HG03103 (cell line): ENCODE results near the gene PPP1R37.
"Not testable (repeated sequence)": the region's sequence is repeated elsewhere in the genome, so short reads cannot be mapped to it uniquely, and the experiment has no call there.

Source experiments
- ATAC-seq: cut with Tn5 transposase; IDR thresholded peaks from one replicate; pipeline ENCODE4 v1.9.1; 2021; ENCODE audit warnings: low read depth; ENCODE audit not compliant: unreplicated experiment

Gene PPP1R37

DNA sequence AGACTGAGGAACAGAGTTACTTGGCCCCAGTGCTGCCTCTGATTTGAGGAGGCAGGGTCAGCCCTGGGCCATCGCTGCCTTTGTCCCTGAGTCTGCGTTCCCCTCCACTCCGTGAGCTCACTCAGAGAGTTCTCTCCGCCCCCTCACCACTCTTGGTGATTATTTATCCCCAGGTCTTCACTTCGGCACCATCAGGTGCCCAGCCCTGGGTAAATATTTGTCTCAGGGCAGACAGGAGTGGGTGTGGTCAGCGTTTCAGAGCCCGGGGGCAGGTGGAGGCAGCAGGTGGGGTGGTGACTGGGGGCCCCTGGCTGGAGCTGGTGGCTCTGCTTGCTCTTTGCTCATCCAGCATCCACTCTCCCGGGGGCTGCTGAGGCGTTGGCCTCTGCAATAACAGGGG lies 20.6 kb downstream of the PPP1R37 start:
- no peak for ATAC-seq

DNA sequence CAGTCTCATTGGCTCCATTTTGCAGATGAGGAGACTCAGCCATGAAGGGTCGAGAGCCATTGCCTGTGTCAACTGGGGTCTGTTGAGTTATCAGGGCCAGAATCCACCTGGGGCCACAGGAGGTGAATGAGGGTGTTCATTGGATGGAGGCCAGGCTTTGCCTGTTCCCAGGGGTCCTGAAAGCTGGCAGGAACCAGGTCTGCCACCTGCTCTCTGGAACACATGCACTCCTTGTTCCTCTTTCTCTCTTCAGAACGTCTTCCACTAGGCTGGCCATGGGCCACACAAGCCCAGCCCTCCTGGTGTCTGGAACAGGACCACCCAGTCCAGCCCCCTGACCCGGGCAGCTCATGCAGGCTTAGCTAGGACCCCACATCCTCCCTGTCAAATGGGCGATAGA lies 21.1 kb downstream of the PPP1R37 start:
- no peak for ATAC-seq

- ATAC-seq = no peak
These were observed 23.0 kb downstream of the PPP1R37 start for GRCh38 chr19:45115809-45116615.

GRCh38 chr19:45117167-45117594 lies 24.2 kb downstream of the PPP1R37 start:
- ATAC-seq = no peak

- ATAC-seq = no peak
These were observed 24.7 kb downstream of the PPP1R37 start for GRCh38 chr19:45117671-45118070.

DNA sequence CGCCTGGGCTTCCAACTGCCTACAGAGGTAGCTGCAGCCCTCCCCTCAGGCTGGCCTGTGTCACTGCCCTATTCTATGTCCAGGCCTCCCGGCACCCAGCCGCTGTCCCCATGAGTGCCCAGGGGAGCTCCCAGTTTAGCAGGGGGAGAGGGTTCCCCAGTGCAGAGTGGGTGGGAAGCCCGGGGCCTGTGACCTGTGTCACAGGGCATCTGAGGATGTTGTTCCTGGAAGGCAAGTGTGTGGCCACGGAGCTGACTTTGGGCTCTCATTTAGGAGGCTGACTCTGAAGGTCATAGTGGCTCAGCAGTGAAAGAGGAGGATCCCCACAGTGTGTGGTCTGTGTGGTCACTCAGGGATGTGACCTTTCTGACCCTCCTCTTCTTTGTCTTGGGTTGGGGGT lies 25.1 kb downstream of the PPP1R37 start:
- no peak for ATAC-seq

DNA sequence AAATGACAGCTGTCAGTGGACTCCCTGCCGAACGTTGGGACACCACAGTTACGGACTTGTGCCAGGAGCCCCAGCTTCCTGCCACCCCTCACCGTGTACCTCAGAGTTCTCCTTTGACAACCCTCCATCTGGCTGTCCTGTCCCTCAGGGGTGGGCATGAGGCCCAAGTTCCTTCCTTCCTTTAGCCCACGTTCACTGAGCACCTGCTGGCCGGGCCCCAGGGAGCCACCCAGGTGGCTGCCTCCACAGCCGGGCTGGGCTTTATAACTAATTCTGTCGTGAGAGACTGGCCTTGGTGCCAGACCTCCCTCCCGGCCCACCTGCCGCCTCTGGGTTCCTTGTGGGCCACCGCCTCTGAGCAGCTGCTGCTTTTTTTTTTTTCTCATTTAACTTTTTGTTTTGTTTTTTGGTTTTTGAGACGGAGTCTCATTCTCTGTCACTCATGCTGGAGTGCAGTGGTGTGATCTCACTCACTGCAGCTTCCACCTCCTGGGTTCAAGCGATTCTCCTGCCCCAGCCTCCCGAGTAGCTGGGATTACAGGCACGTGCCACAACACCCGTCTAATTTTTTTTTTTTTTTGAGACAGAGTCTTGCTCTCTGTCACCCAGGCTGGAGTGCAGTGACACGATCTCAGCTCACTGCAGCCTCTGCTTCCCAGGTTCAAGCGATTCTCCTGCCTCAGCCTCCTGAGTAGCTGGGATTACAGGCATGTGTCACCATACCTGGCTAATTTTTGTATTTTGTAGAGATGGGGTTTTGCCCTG lies 25.8 kb downstream of the PPP1R37 start:
- ATAC-seq = not testable (repeated sequence)

- no peak for ATAC-seq
These were observed 26.6 kb downstream of the PPP1R37 start for GRCh38 chr19:45119582-45119981.

- ATAC-seq = no peak
These were observed 28.9 kb downstream of the PPP1R37 start for GRCh38 chr19:45121827-45122345.

- ATAC-seq = no peak
These were observed 29.9 kb downstream of the PPP1R37 start for GRCh38 chr19:45122832-45123231.

- no peak for ATAC-seq
These were observed 30.5 kb downstream of the PPP1R37 start for GRCh38 chr19:45123440-45123850.

DNA sequence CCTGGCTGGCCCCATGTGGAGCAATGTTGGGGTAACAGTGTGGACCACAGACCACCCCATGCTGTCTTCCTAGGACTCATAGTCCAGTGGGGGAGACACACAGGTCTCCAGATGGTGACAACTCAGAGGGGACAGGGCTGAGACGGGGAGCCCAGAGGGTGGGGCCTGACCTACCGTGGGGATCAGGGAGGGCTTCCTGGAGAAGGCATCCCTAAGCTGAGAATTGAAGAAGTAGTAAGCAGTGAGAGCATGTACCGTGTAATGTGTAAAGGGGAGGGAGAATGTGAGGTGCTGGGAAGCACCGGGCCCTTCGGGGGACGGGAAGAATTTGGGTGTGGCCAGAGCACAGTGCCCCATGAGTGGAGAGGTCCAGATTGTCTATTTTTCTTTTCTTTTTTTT lies 31.0 kb downstream of the PPP1R37 start:
- ATAC-seq = no peak

DNA sequence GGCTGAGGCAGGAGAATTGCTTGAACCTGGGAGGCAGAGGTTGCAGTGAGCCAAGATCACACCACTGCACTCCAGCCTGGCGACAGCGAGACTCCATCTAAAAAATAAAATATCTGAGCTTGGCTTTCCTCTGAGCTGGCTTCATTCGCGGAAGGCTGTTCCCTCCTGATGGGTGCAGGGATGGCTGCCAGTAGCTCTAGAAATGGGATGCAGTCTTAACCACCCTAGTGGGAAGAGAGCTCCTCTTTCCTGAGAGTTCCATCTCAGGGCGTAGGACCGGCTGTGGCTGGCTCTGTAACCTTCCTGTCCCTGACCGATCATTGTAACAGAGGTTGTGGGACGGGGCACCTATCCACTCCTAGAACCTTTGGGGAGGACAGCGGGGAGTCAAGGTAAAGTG lies 32.4 kb downstream of the PPP1R37 start:
- ATAC-seq = no peak

DNA sequence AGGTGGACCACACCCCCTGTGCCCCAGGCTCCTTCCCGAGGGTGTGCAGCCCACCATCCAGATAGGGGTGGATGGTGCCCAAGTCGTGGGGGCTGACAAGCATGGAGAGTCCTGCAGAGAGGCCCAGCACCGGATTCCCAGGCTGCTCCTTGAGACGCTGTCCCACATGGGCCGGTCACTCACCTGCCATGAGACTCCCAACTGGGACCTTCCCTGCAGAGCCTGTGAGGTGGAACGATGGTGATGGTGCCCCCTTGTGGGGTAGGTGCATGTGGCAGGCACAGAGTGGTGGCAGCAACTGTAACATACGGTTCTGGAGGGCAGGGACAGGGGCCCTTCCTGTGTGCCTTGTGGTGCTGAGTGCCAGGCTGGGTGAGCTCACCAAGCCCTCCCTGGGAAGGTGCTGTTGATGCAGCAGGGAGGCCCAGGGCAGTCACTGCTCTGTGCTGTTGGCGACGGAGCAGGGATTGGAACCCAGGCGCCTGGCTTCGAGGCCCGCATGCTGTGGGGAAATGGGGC lies 33.1 kb downstream of the PPP1R37 start:
- ATAC-seq = no peak

GRCh38 chr19:45126654-45127053 lies 33.7 kb downstream of the PPP1R37 start:
- ATAC-seq = no peak

- no peak for ATAC-seq
These were observed 35.2 kb downstream of the PPP1R37 start for GRCh38 chr19:45128146-45128545.

GRCh38 chr19:45128806-45129205 lies 35.8 kb downstream of the PPP1R37 start:
- no peak for ATAC-seq

DNA sequence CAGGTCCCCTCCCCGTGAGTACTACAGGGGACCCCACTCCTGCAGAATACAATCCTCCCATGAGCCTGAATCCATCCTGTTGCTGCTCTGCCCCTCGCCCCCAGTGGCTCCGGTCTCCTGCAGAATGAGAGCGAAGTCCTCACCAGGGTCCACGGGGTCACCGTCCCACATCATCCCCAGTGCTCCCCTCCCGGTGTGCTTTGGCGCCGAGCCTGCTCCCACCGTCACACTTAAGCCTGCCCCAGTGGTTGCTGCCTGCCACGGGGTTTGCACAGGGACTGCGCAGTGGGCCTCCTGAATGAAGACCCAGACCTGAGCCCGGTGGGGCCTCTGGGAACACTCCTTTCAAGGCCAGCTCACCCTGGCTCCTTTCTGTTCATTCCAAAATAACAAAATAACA lies 37.3 kb downstream of the PPP1R37 start:
- ATAC-seq = no peak

GRCh38 chr19:45130888-45131615 lies 38.1 kb downstream of the PPP1R37 start:
- no peak for ATAC-seq

DNA sequence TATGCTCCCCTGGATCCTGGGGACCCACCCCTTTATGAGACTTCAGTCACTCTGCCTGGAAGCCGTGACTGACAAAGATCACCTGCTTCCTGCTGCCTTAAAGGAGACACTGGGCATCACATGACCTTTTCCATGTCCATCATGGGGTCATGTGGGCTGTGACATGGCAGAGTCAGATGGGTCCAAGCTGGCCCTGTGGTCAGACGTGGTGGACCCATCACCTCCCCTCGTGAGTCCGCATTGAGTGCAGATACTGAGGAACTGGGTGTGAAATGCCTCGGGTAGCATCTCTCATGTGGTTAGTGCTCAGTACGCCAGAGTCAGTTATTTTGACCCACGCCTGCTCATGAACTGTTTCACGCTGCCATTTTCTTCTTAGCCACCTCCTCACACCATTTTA lies 40.7 kb downstream of the PPP1R37 start:
- no peak for ATAC-seq
